Measurements from ENCODE around the gene LONP2.

DNA sequence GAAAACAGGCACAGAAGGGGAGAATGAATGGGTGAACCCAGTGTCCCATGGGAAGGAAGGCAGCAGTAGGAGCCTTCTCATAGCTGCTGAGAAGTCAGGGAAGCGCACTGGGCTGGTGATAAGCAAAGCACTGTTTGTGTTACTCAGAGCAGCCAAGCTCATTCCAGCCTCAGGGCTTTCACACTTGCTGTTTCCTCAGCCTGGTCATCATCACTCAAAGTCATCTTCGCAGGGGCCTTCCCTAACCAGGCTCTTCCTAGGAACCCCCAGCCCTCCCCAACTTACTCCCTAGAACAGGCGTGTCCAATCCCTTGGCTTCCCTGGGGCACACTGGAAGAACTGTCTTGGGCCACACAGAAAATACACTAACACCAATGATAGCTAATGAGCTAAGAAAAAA, 32.1 kb upstream of the LONP2 start:
- no peak for TF ChIP-seq CTCF (IDR thresholded peaks at IDR 0.05)
- no peak for TF ChIP-seq POLR2A (IDR thresholded peaks at IDR 0.05)
- no peak for TF ChIP-seq EP300 (IDR thresholded peaks at IDR 0.05)
